ENCODE data around the gene KRTAP15-1. TPM values are rescaled to one million over a fixed set of nuclear protein-coding genes. Genes with fewer than 3 reads are reported as not detected.

The KRTAP15-1 gene
- total and polyA plus RNA-seq, 2 experiments from 2014 or later = not detected

GRCh38 chr21:30408782-30409494 lies 31.1 kb upstream of the KRTAP15-1 start:
- Mint-ChIP-seq H3K4me1 (peaks cover 2% of the 10 kb centered on the region; the same call in 1 of the 3 replicates), H3K9me3 (peaks cover 5% of the 10 kb centered on the region), H3K27ac (peak overlapping the region; percentile 91), H3K36me3 (ENCODE audit: low read depth) (no peaks in the 10 kb centered on the region; the same call in 2 of the 3 replicates), H3K27me3 (ENCODE audit: insufficient read depth, low read depth, poor library complexity) (no peaks in the 10 kb centered on the region), H3K4me3 (peak overlapping the region; percentile 45; the same call in 2 of the 3 replicates)
- Histone ChIP-seq H3K9me2 (ENCODE audit: insufficient read depth) (peaks cover 1% of the 10 kb centered on the region; the same call in 1 of the 2 replicates), H4K20me1 (replicated peaks; ENCODE audit: insufficient read depth) (no peaks in the 10 kb centered on the region), H3K36me3 (ENCODE audit: insufficient read depth) (no peaks in the 10 kb centered on the region), H2AFZ (peak overlapping the region; percentile 33; the same call in 1 of the 2 replicates), H3K4me2 (peak overlapping the region; percentile 29; the same call in 1 of the 2 replicates), H3K4me1 (ENCODE audit: insufficient read depth) (no peaks in the 10 kb centered on the region), H3K27ac (ENCODE audit: low read depth) (no peak overlapping the region), H3F3A (replicated peaks; ENCODE audit: low read depth) (no peaks in the 10 kb centered on the region), H3K79me2 (replicated peaks; ENCODE audit: insufficient read depth) (no peaks in the 10 kb centered on the region), H3K4me3 (0 out of 2 replicates have a peak overlapping the region, but pooled peaks have one; percentile 18), H3K27me3 (ENCODE audit: insufficient read depth) (no peaks in the 10 kb centered on the region)
- DNase-seq (ENCODE audit: low spot score) = peak; percentile 96
- TF ChIP-seq CREB1 (CRISPR knock-in tag; IDR thresholded peaks at IDR 0.05; ENCODE audit: low read depth) (peak; percentile 83), ZNF462 (CRISPR knock-in tag; IDR thresholded peaks at IDR 0.05) (peak; percentile 66), CTCF (conservative IDR thresholded peaks at IDR 0.05; ENCODE audit: low read depth in 2 of 2) (peak; percentile 71 to 86), EZH2phosphoT487 (IDR thresholded peaks at IDR 0.05; ENCODE audit: unreplicated experiment) (no peak)
- ATAC-seq = peak; percentile 100
